Body of pancreas (tissue), 4 donors: ENCODE data around the gene LBR. TPM values are rescaled to one million over a fixed set of nuclear protein-coding genes. Genes with fewer than 3 reads are reported as not detected.

Experiments
- ATAC-seq: fragments of 150-250 bp; one replicate; pipeline ENCODE4 v1.9.1; 2016
- DNase-seq, 4 donors: peaks; one replicate each; pipeline ENCODE4 v3.0.0-alpha.2; 2019
- H3K27ac ChIP-seq, 4 donors: fragments of 200-600 bp; sonication (generic); 1 replicate in 3 of 4; 2 replicates in 1 of 4; pipeline versions ENCODE4 v1.5.1 to v1.6.1; 2016 to 2019; ENCODE audit warnings: mild to moderate bottlenecking in 1 of 4, mixed read lengths in 1 of 4, moderate library complexity in 1 of 4
- H3K27me3 ChIP-seq, 2 donors: fragments of 200-600 bp; sonication (generic); one replicate each; pipeline ENCODE4 v1.6.0; 2016; ENCODE audit warnings: mild to moderate bottlenecking in 1 of 2
- H3K36me3 ChIP-seq, 2 donors: fragments of 200-600 bp; sonication (generic); replicated peaks in 1 of 2; 2 replicates each; pipeline ENCODE4 v1.5.1; 2016; ENCODE audit warnings: low read depth in 2 of 2; ENCODE audit not compliant: insufficient read depth in 1 of 2
- H3K4me1 ChIP-seq: fragments of 200-600 bp; sonication (generic); one replicate; pipeline ENCODE4 v1.6.0; 2016
- H3K4me3 ChIP-seq, 2 donors: fragments of 200-600 bp; sonication (generic); 1 replicate in 1 of 2; 2 replicates in 1 of 2; pipeline ENCODE4 v1.5.1; 2016 to 2019
- H3K9me3 ChIP-seq, 3 donors: fragments of 200-600 bp; sonication (generic); 1 replicate in 2 of 3; 2 replicates in 1 of 3; pipeline ENCODE4 v1.5.1; 2016
- POLR2A ChIP-seq, 3 donors: fragments of 450-650 bp; IDR thresholded peaks; one replicate each; pipeline ENCODE4 v1.6.1; 2016; ENCODE audit warnings: antibody characterized with exemption in 3 of 3, mild to moderate bottlenecking in 2 of 3
- WGBS, 2 donors: methylation state at CpG; one replicate each; pipeline ENCODE4 v1.1.5; 2017; 5-methylcytosine and 5-hydroxymethylcytosine counted together
- intact Hi-C: fragments of 100-400 bp; cut with DNase I; formaldehyde crosslinking; loops from one replicate; pipeline ENCODE4 v1.15.1; 2023
- total RNA-seq, 2 donors: library from RNA; depleted of rRNA; stranded (reverse); fragments of >200 nt; gene quantifications; one replicate each; pipeline ENCODE4 v1.1.0, GENCODE V29; 2016
- TF ChIP-seq, protein P1 (sequence below), 7 experiments: fragments of 450-650 bp in 4 of 7; fragments of 200-600 bp in 3 of 7; sonication (generic) in 3 of 7; IDR thresholded peaks; one replicate each; pipeline ENCODE4 v1.5.1; 2016 to 2019; ENCODE audit warnings: antibody characterized with exemption in 7 of 7

Gene LBR
- total RNA-seq, 2 donors from 2014 or later: 15.2 to 26.5 TPM

DNA sequence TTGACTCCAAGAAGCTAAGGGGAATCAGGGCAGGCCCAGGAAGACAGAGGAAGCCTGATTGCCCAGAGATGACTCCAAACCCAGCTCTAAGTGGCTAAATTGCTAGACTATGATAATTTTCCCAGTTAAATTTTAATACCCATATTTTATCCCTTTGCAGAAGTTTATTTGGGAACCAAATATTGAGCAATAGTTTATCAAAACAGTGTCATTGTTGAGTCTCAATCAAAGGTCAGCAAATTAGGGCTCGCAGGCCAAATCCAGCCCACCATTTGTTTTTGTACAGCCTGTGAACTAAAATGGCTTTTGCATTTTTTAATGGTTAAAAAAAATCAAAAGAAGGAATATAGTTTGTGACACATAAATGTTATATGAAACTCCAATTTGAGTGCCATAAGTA, 47.1 kb downstream of the LBR start:
- intact Hi-C loops: no loop called here
- H3K4me3 ChIP-seq: no peak overlapping the region
- ATAC-seq: no peak

DNA sequence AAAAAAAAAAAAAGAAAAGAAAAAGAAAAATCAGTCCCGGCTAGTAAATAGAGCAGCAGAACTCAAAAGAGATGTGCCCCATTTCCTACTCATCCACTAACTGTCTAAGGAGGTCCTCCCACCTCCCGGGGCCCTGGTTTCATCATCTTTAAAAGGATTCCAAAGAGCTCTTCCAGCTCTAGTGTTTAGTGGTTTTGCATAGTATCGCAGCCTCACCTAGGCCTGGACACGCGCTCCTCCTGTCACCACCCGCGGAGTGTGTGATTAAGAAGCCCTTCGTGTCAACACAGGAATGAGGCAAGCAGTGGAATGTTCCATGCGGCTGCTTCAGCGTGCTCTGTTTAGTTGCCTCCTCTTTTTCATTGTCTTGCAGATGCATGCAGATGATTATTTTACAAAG, 49.0 kb downstream of the LBR start:
- Histone ChIP-seq H3K9me3 (no peaks in the 10 kb centered on the region), H3K4me1 (peaks cover 6% of the 10 kb centered on the region), H3K36me3 (no peaks in the 10 kb centered on the region), H3K4me3 (no peak overlapping the region), H3K27me3 (no peaks in the 10 kb centered on the region), H3K27ac (peak overlapping the region in 1 of 4 donors; percentile 17)
- 58 to 66% methylated on average over 10 of the region's 10 CpGs for WGBS, 2 donors
- DNase-seq (peak; percentile 38 to 65 (median 52)), ATAC-seq (peak; percentile 92)
- intact Hi-C loops: no loop called here
- no peak for TF ChIP-seq POLR2A (IDR thresholded peaks at IDR 0.05)
- TF ChIP-seq, protein P1, sequence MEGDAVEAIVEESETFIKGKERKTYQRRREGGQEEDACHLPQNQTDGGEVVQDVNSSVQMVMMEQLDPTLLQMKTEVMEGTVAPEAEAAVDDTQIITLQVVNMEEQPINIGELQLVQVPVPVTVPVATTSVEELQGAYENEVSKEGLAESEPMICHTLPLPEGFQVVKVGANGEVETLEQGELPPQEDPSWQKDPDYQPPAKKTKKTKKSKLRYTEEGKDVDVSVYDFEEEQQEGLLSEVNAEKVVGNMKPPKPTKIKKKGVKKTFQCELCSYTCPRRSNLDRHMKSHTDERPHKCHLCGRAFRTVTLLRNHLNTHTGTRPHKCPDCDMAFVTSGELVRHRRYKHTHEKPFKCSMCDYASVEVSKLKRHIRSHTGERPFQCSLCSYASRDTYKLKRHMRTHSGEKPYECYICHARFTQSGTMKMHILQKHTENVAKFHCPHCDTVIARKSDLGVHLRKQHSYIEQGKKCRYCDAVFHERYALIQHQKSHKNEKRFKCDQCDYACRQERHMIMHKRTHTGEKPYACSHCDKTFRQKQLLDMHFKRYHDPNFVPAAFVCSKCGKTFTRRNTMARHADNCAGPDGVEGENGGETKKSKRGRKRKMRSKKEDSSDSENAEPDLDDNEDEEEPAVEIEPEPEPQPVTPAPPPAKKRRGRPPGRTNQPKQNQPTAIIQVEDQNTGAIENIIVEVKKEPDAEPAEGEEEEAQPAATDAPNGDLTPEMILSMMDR (IDR thresholded peaks at IDR 0.05): peak in 1 of 7 experiments; percentile 21

More for the DNA sequence above, 47.1 kb downstream of the LBR start:
- no peak overlapping the region for H3K27ac ChIP-seq
- DNase-seq: no peak
- H3K36me3 ChIP-seq: no peaks in the 10 kb centered on the region
- 63 to 79% methylated on average over 1 of the region's 1 CpG for WGBS, 2 donors
- no peaks in the 10 kb centered on the region for H3K27me3 ChIP-seq
- no peaks in the 10 kb centered on the region for H3K9me3 ChIP-seq
- H3K4me1 ChIP-seq: peaks cover 6% of the 10 kb centered on the region
- TF ChIP-seq, protein P1 (IDR thresholded peaks at IDR 0.05): no peak
- no peak for TF ChIP-seq POLR2A (IDR thresholded peaks at IDR 0.05)

- Histone ChIP-seq H3K9me3 (no peaks in the 10 kb centered on the region), H3K4me1 (peaks cover 6% of the 10 kb centered on the region), H3K27ac (no peak overlapping the region), H3K4me3 (no peak overlapping the region), H3K27me3 (no peaks in the 10 kb centered on the region), H3K36me3 (no peaks in the 10 kb centered on the region)
- TF ChIP-seq, protein P1 (IDR thresholded peaks at IDR 0.05): no peak
- TF ChIP-seq POLR2A (IDR thresholded peaks at IDR 0.05): no peak
- WGBS, 2 donors: 87 to 92% methylated on average over 4 of the region's 4 CpGs
- intact Hi-C loops: no loop called here
- no peak for DNase-seq
- ATAC-seq: no peak
These were observed 52.8 kb downstream of the LBR start for GRCh38 chr1:225374996-225375395.

- ATAC-seq: no peak
- intact Hi-C loops: no loop called here
- no peak for TF ChIP-seq POLR2A (IDR thresholded peaks at IDR 0.05)
- TF ChIP-seq, protein P1 (IDR thresholded peaks at IDR 0.05): no peak
- H3K27ac ChIP-seq: no peak overlapping the region
- WGBS, 2 donors: 93 to 94% methylated on average over 21 of the region's 21 CpGs
- DNase-seq: no peak
- H3K4me1 ChIP-seq: no peaks in the 10 kb centered on the region
- H3K36me3 ChIP-seq: no peaks in the 10 kb centered on the region
- H3K4me3 ChIP-seq: no peak overlapping the region
- no peaks in the 10 kb centered on the region for H3K27me3 ChIP-seq
- H3K9me3 ChIP-seq: no peaks in the 10 kb centered on the region
These were observed 54.7 kb downstream of the LBR start for GRCh38 chr1:225373155-225373554.

- H3K4me1 ChIP-seq: no peaks in the 10 kb centered on the region
- TF ChIP-seq, protein P1 (IDR thresholded peaks at IDR 0.05): no peak
- TF ChIP-seq POLR2A (IDR thresholded peaks at IDR 0.05): no peak
- no peaks in the 10 kb centered on the region for H3K27me3 ChIP-seq
- DNase-seq (no peak), ATAC-seq (no peak)
- no peak overlapping the region for H3K27ac ChIP-seq
- intact Hi-C loops: no loop called here
- WGBS, 2 donors: 87 to 90% methylated on average over 3 of the region's 3 CpGs
- no peaks in the 10 kb centered on the region for H3K36me3 ChIP-seq
- H3K9me3 ChIP-seq: no peaks in the 10 kb centered on the region
- no peak overlapping the region for H3K4me3 ChIP-seq
These were observed 56.4 kb downstream of the LBR start for GRCh38 chr1:225371366-225372010.
